GM23338 (cell line): ENCODE results near the gene SLC9A8. TPM values are rescaled to one million over a fixed set of nuclear protein-coding genes. Genes with fewer than 3 reads are reported as not detected.

ENCODE experiments used
- ATAC-seq: fragments of 200-7000 bp; cut with Tn5 transposase; 3 replicates; pipeline ENCODE4 v1.9.1; 2020
- DNase-seq: peaks from one replicate; pipeline ENCODE4 v3.0.0-alpha.2; 2015; ENCODE audit warnings: low spot score
- H2AFZ ChIP-seq: fragments of 200-600 bp; sonication (generic); 2 replicates; pipeline ENCODE4 v1.8.0; 2016; ENCODE audit warnings: antibody characterized with exemption, mild to moderate bottlenecking, moderate library complexity
- H3F3A ChIP-seq: fragments of 200-600 bp; sonication (generic); replicated peaks from 2 replicates; pipeline ENCODE4 v1.8.0; 2017; ENCODE audit warnings: antibody characterized with exemption, mixed run types, low read depth
- H3K27ac ChIP-seq: fragments of 200-600 bp; sonication (generic); 2 replicates; pipeline ENCODE4 v1.6.1; 2016; ENCODE audit warnings: low read depth
- H3K27me3 ChIP-seq: fragments of 200-600 bp; sonication (generic); 2 replicates; pipeline ENCODE4 v1.8.0; 2016; ENCODE audit warnings: mild to moderate bottlenecking, mixed run types, moderate library complexity; ENCODE audit not compliant: insufficient read depth
- H3K36me3 ChIP-seq: fragments of 200-600 bp; sonication (generic); 2 replicates; pipeline ENCODE4 v1.8.0; 2016; ENCODE audit warnings: mild to moderate bottlenecking; ENCODE audit not compliant: insufficient read depth
- H3K4me1 ChIP-seq: fragments of 200-600 bp; sonication (generic); 2 replicates; pipeline ENCODE4 v1.8.0; 2016; ENCODE audit warnings: mild to moderate bottlenecking, moderate library complexity; ENCODE audit not compliant: insufficient read depth
- H3K4me2 ChIP-seq: fragments of 200-600 bp; sonication (generic); 2 replicates; pipeline ENCODE4 v1.7.1; 2017; ENCODE audit warnings: mixed run types
- H3K4me3 ChIP-seq: fragments of 200-600 bp; sonication (generic); 2 replicates; pipeline ENCODE4 v1.6.1; 2016; ENCODE audit warnings: mixed run types
- H3K79me2 ChIP-seq: fragments of 200-600 bp; sonication (generic); replicated peaks from 2 replicates; pipeline ENCODE4 v1.8.0; 2017; ENCODE audit warnings: mild to moderate bottlenecking; ENCODE audit not compliant: insufficient read depth
- H3K9me2 ChIP-seq: fragments of 200-600 bp; sonication (generic); 2 replicates; pipeline ENCODE4 v1.8.0; 2017; ENCODE audit not compliant: insufficient read depth
- H4K20me1 ChIP-seq: fragments of 200-600 bp; sonication (generic); replicated peaks from 2 replicates; pipeline ENCODE4 v1.8.0; 2017; ENCODE audit warnings: mild to moderate bottlenecking; ENCODE audit not compliant: insufficient read depth
- H3K27ac Mint-ChIP-seq: 2 replicates; pipeline ENCODE4 v1.8.0; 2020; ENCODE audit warnings: inconsistent platforms, mild to moderate bottlenecking, moderate library complexity, mixed read lengths
- H3K27me3 Mint-ChIP-seq: 3 replicates; pipeline ENCODE4 v1.8.0; 2022; ENCODE audit warnings: low read depth, mild to moderate bottlenecking, moderate library complexity, mixed read lengths, inconsistent platforms; ENCODE audit not compliant: insufficient read depth, poor library complexity
- H3K36me3 Mint-ChIP-seq: 3 replicates; pipeline ENCODE4 v1.8.0; 2021; ENCODE audit warnings: low read depth, mild to moderate bottlenecking, inconsistent platforms, moderate library complexity, mixed read lengths
- H3K4me1 Mint-ChIP-seq: 3 replicates; pipeline ENCODE4 v1.8.0; 2020; ENCODE audit warnings: mild to moderate bottlenecking, inconsistent platforms, mixed read lengths
- H3K4me3 Mint-ChIP-seq: 3 replicates; pipeline ENCODE4 v1.8.0; 2021; ENCODE audit warnings: moderate library complexity, mild to moderate bottlenecking, inconsistent platforms, mixed read lengths
- H3K9me3 Mint-ChIP-seq: 3 replicates; pipeline ENCODE4 v1.8.0; 2020; ENCODE audit warnings: moderate library complexity, mild to moderate bottlenecking, inconsistent platforms, mixed read lengths
- EZH2 ChIP-seq: fragments of 200-600 bp; sonication (generic); IDR thresholded peaks from one replicate; pipeline ENCODE4 v1.8.0; 2017; ENCODE audit warnings: antibody characterized with exemption, mild to moderate bottlenecking, low read depth; ENCODE audit not compliant: unreplicated experiment
- EZH2phosphoT487 ChIP-seq: fragments of 200-600 bp; sonication (generic); IDR thresholded peaks from one replicate; pipeline ENCODE4 v1.8.1; 2018; ENCODE audit warnings: antibody characterized with exemption; ENCODE audit not compliant: unreplicated experiment
- NANOG ChIP-seq: IDR thresholded peaks from 2 replicates; pipeline ENCODE4 v1.6.1; 2016; ENCODE audit warnings: antibody characterized with exemption, borderline replicate concordance
- POLR2AphosphoS5 ChIP-seq: IDR thresholded peaks from 2 replicates; pipeline ENCODE4 v1.6.1; 2016; ENCODE audit warnings: antibody characterized with exemption, low read depth
- STAT1 ChIP-seq: IDR thresholded peaks from one replicate; pipeline ENCODE4 v1.6.1; 2016; ENCODE audit warnings: antibody characterized with exemption; ENCODE audit not compliant: unreplicated experiment
- ZNF114 ChIP-seq: fragments of 250-450 bp; sonication (Bioruptor Pico); IDR thresholded peaks from 2 replicates; pipeline ENCODE4 v1.5.0; 2020; ENCODE audit warnings: mild to moderate bottlenecking, moderate library complexity
- ZNF462 ChIP-seq: fragments of 250-450 bp; sonication (Bioruptor Pico); IDR thresholded peaks from 2 replicates; pipeline ENCODE4 v1.5.0; 2020; ENCODE audit warnings: mild to moderate bottlenecking, moderate library complexity
- polyA plus RNA-seq: library from polyadenylated mRNA; unstranded; fragments of >200 nt; fragmentation: Nextera tagmentation; extraction: Ambion mirVana; gene quantifications from 2 replicates; pipeline ENCODE4 v1.2.1, GENCODE V29; 2016
- total RNA-seq: library from RNA; depleted of rRNA; stranded (reverse); fragments of >200 nt; shearing (Covaris generic); gene quantifications from 2 replicates; pipeline ENCODE4 v1.2.3, GENCODE V29; 2014
- TF ChIP-seq, protein P1 (sequence below), 2 experiments: fragments of 200-600 bp in 1 of 2; sonication (generic) in 1 of 2; conservative IDR thresholded peaks; 2 replicates each; pipeline versions ENCODE4 v1.5.1 to v1.6.1; 2016 to 2017; ENCODE audit warnings: antibody characterized with exemption in 2 of 2, low read depth in 2 of 2, mild to moderate bottlenecking in 2 of 2, moderate library complexity in 1 of 2

Gene SLC9A8
- total and polyA plus RNA-seq, 2 experiments from 2014 or later, result 2.6 to 6.4 TPM

DNA sequence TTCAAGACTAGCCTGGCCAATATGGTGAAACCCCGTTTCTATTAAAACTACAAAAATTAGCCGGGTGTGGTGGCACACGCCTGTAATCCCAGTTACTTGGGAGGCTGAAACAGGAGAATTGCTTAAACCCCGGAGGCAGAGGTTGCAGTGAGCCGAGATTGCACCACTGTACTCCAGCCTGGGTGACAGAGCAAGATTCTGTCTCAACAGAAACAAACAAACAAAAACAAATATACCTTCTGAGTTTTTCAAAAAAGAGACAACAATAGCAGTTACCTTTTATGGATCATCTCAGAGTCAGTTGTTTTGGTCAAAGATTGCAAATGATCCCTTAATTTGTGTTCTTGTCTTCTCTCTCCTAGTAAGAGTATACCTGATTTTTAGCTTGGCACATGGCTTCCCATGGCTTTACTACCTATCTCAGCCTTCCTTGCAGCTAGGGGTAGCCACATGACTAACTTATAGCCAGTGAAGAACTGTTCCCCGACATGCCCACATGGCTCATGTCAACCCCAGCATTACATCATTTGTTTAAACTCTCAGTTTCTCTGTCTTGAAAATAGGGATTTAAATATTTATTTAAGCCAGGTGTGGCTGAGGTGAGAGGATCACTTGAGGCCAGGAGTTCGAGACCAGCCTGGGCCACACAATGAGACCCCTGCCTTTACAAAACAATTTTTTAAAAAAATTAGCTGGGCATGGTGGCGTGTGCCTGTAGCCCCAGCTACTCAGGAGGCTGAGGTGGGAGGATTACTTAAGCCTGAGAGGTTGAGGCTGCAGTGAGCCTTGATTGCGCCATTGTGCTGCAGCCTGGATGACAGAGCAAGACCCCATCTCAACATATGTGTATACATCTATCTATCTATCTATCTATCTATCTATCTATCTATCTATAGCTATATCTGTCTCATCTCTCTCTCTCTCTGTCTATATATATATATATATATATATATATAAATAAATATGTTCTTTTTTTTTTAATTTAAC lies 25.0 kb upstream of the SLC9A8 start:
- H3K4me3 Mint-ChIP-seq, result no peak overlapping the region
- Histone ChIP-seq H3K4me3 (no peak overlapping the region), H3K27me3 (no peaks in the 10 kb centered on the region), H3K79me2 (no peaks in the 10 kb centered on the region), H3K4me1 (no peaks in the 10 kb centered on the region), H3K27ac (no peak overlapping the region), H2AFZ (no peak overlapping the region), H3K36me3 (no peaks in the 10 kb centered on the region), H4K20me1 (no peaks in the 10 kb centered on the region), H3F3A (0 out of 2 replicates have a peak, but pooled peaks cover 3% of the 10 kb centered on the region), H3K4me2 (no peak overlapping the region), H3K9me2 (no peaks in the 10 kb centered on the region)
- H3K4me1 Mint-ChIP-seq, result peaks cover 10% of the 10 kb centered on the region; the same call in 2 of the 3 replicates
- no peaks in the 10 kb centered on the region for H3K36me3 Mint-ChIP-seq
- H3K27ac Mint-ChIP-seq, result no peak overlapping the region
- H3K27me3 Mint-ChIP-seq, result peaks cover 9% of the 10 kb centered on the region
- DNase-seq (no peak), ATAC-seq (no peak)
- no peaks in the 10 kb centered on the region for H3K9me3 Mint-ChIP-seq
- no peak for TF ChIP-seq ZNF462 (CRISPR knock-in tag)
- TF ChIP-seq EZH2phosphoT487, result no peak
- TF ChIP-seq ZNF114, result no peak
- TF ChIP-seq STAT1, result no peak
- TF ChIP-seq NANOG, result no peak
- TF ChIP-seq EZH2, result no peak
- TF ChIP-seq, protein P1, sequence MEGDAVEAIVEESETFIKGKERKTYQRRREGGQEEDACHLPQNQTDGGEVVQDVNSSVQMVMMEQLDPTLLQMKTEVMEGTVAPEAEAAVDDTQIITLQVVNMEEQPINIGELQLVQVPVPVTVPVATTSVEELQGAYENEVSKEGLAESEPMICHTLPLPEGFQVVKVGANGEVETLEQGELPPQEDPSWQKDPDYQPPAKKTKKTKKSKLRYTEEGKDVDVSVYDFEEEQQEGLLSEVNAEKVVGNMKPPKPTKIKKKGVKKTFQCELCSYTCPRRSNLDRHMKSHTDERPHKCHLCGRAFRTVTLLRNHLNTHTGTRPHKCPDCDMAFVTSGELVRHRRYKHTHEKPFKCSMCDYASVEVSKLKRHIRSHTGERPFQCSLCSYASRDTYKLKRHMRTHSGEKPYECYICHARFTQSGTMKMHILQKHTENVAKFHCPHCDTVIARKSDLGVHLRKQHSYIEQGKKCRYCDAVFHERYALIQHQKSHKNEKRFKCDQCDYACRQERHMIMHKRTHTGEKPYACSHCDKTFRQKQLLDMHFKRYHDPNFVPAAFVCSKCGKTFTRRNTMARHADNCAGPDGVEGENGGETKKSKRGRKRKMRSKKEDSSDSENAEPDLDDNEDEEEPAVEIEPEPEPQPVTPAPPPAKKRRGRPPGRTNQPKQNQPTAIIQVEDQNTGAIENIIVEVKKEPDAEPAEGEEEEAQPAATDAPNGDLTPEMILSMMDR (conservative IDR thresholded peaks at IDR 0.05; ENCODE audit: low read depth in 2 of 2), result no peak
- no peak for TF ChIP-seq POLR2AphosphoS5
